HepG2 (cell line): ENCODE results near the gene LDLRAD4. TPM values are rescaled to one million over a fixed set of nuclear protein-coding genes. Genes with fewer than 3 reads are reported as not detected.

Experiments used
- ATAC-seq: fragments of 200-7000 bp; cut with Tn5 transposase; 3 replicates; pipeline ENCODE4 v1.9.1; 2020; ENCODE audit warnings: mild to moderate bottlenecking, moderate library complexity
- BruUV-seq: library from RNA; stranded (reverse); fragments of 400-500 nt; replicated peaks from 2 replicates; lab custom pipeline; 2021; lab: Mats Ljungman, UMichigan
- CTCF ChIA-PET: fragments of 300-600 bp; formaldehyde crosslinking; extraction: SDS; loops from one replicate; lab custom pipeline; 2021; ENCODE audit warnings: low total read pairs, inconsistent platforms, low intra/inter-chr PET ratio; lab: Yijun Ruan, JAX
- POLR2A ChIA-PET: fragments of 350-600 bp; sonication (Branson Sonifier 250); formaldehyde crosslinking; loops from one replicate; lab custom pipeline; 2020; ENCODE audit warnings: antibody characterized with exemption, inconsistent platforms; lab: Yijun Ruan, JAX
- DNase-seq: peaks from one replicate; pipeline ENCODE4 v3.0.0-alpha.2; 2015; ENCODE audit warnings: low spot score
- FAIRE-seq: peaks from 3 replicates; lab custom pipeline; 2011; peaks lifted over from hg19 to GRCh38; lab: Jason Lieb, UNC
- H2AFZ ChIP-seq: one replicate; pipeline ENCODE4 v1.6.1; 2011; ENCODE audit warnings: low read length, inconsistent platforms
- H3K27ac ChIP-seq: fragments of 300-600 bp; 3 replicates; pipeline ENCODE4 v1.8.0; 2011; ENCODE audit warnings: mixed run types, mild to moderate bottlenecking, mixed read lengths, low read length, inconsistent platforms; ENCODE audit not compliant: insufficient read depth; ENCODE audit errors: extremely low read length
- H3K27me3 ChIP-seq, 2 experiments: fragments of 200-600 bp in 1 of 2; 2 replicates in 1 of 2; 3 replicates in 1 of 2; pipeline versions ENCODE4 v1.6.0 to v1.8.0; 2011; ENCODE audit warnings: low read length in 2 of 2, mild to moderate bottlenecking in 2 of 2, moderate library complexity in 2 of 2, inconsistent platforms in 1 of 2; ENCODE audit not compliant: insufficient read depth in 2 of 2, control insufficient read depth in 1 of 2
- H3K36me3 ChIP-seq, 2 experiments: fragments of 200-600 bp in 1 of 2; replicated peaks in 1 of 2; 2 replicates in 1 of 2; 3 replicates in 1 of 2; pipeline versions ENCODE4 v1.5.1 to v1.8.0; 2011; ENCODE audit warnings: low read length in 2 of 2, inconsistent platforms in 1 of 2; ENCODE audit not compliant: insufficient read depth in 2 of 2, control insufficient read depth in 1 of 2
- H3K4me1 ChIP-seq: 2 replicates; pipeline ENCODE4 v1.5.1; 2012; ENCODE audit warnings: low read length, inconsistent platforms; ENCODE audit not compliant: insufficient read depth
- H3K4me2 ChIP-seq: 2 replicates; pipeline ENCODE4 v1.6.0; 2011; ENCODE audit warnings: low read depth, low read length, inconsistent platforms
- H3K4me3 ChIP-seq, 3 experiments: fragments of 200-600 bp in 1 of 3; sonication (generic), shearing (Covaris generic) in 1 of 3; replicated peaks in 1 of 3; 2 replicates each; pipeline ENCODE4 v1.5.1; 2011 to 2016; ENCODE audit warnings: low read length in 3 of 3, inconsistent platforms in 2 of 3, low read depth in 2 of 3, mild to moderate bottlenecking in 2 of 3, control low read depth in 1 of 3, mixed read lengths in 1 of 3; ENCODE audit not compliant: insufficient read depth in 1 of 3
- H3K79me2 ChIP-seq: one replicate; pipeline ENCODE4 v1.6.1; 2011; ENCODE audit warnings: low read length, inconsistent platforms; ENCODE audit not compliant: insufficient read depth
- H3K9ac ChIP-seq: 2 replicates; pipeline ENCODE4 v1.6.0; 2011; ENCODE audit warnings: mild to moderate bottlenecking, low read depth, low read length, inconsistent platforms; ENCODE audit not compliant: insufficient read depth
- H3K9me3 ChIP-seq: 2 replicates; pipeline ENCODE4 v1.5.1; 2012; ENCODE audit warnings: mild to moderate bottlenecking, low read length
- H4K20me1 ChIP-seq: 2 replicates; pipeline ENCODE4 v1.6.0; 2011; ENCODE audit warnings: inconsistent platforms, mild to moderate bottlenecking, low read length, moderate library complexity; ENCODE audit not compliant: insufficient read depth
- CBX5 ChIP-seq: sonication (generic); formaldehyde crosslinking; IDR thresholded peaks from 2 replicates; pipeline ENCODE4 v1.4.0; 2020; ENCODE audit warnings: missing genetic modification reagents, borderline replicate concordance
- HNF1A ChIP-seq, 2 experiments: sonication (generic) in 1 of 2; formaldehyde crosslinking in 1 of 2; IDR thresholded peaks; 2 replicates each; pipeline versions ENCODE4 v1.4.0 to v1.6.1; 2016 to 2020; ENCODE audit warnings: borderline replicate concordance in 1 of 2, low read depth in 1 of 2, mild to moderate bottlenecking in 1 of 2, missing genetic modification reagents in 1 of 2
- MAFF ChIP-seq: IDR thresholded peaks from 2 replicates; pipeline ENCODE4 v1.6.1; 2011; ENCODE audit warnings: low read depth, low read length, improper control_type of control experiment
- MAFK ChIP-seq, 2 experiments: IDR thresholded peaks in 1 of 2; conservative IDR thresholded peaks in 1 of 2; 2 replicates each; pipeline ENCODE4 v1.6.1; 2011; ENCODE audit warnings: improper control_type of control experiment in 2 of 2, low read length in 2 of 2
- ZNF232 ChIP-seq: sonication (generic); formaldehyde crosslinking; IDR thresholded peaks from 2 replicates; pipeline ENCODE4 v1.4.0; 2020; ENCODE audit warnings: missing genetic modification reagents, borderline replicate concordance
- WGBS: methylation state at CpG from one replicate; pipeline ENCODE4 v1.1.6; 2017; ENCODE audit warnings: low lambda C conversion rate; 5-methylcytosine and 5-hydroxymethylcytosine counted together
- in situ Hi-C: cut with HindIII; loops from 2 replicates; pipeline ENCODE4 v1.10.0; 2017; ENCODE audit warnings: low pct_unique_long_range_greater_than_20kb; ENCODE audit not compliant: extremely low pct_ligation_motif_present
- intact Hi-C: fragments of 100-400 bp; cut with micrococcal nuclease; formaldehyde crosslinking; loops from one replicate; pipeline ENCODE4 v1.10.0; 2022; ENCODE audit not compliant: unreplicated experiment
- polyA plus RNA-seq, 8 experiments: library from polyadenylated mRNA; depleted of rRNA in 3 of 8; stranded (reverse) in 7 of 8; unstranded in 1 of 8; fragments of >200 nt; fragmentation: Illumina TruSeq in 4 of 8; extraction: Trizol in 4 of 8; gene quantifications; 2 replicates each; pipeline versions ENCODE4 v1.2.1 to v1.2.3, GENCODE V29; 2011 to 2016; ENCODE audit warnings: low read depth in 4 of 8, missing spikeins in 1 of 8, mixed read lengths in 1 of 8; ENCODE audit not compliant: insufficient read depth in 1 of 8
- total RNA-seq, 5 experiments: library from RNA; depleted of rRNA; stranded (reverse); fragments of >200 nt; fragmentation: Illumina TruSeq; extraction: Trizol; gene quantifications; 2 replicates each; pipeline ENCODE4 v1.2.3, GENCODE V29; 2016; ENCODE audit warnings: low read depth in 1 of 5

The LDLRAD4 gene
- total and polyA plus RNA-seq, 2 of the 13 experiments (the other 11 are each of a cell fraction or from before 2014, with no cell fraction given): 13.6 to 20.9 TPM

DNA sequence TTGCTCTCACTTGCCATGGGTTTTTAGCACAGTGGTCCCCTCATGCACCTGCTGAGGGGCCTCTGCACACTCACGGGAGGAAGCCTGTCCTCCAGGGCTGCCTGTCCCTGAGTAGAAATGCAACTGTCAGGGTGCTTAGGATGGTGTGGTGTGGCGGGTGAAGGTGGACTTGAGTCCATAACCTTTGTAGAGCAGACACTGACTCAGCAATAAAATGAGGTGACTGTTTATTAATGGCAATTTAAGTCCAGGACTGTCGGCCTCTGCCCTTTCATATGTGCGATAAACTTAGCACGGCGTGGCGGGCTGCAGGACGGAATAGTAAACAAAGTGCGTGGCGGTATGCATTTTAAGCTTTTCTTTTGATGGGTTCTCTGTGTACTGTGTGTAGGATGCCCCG lies 188.2 kb downstream of the LDLRAD4 start:
- no peak overlapping the region for H3K4me3 ChIP-seq
- no peaks in the 10 kb centered on the region for H4K20me1 ChIP-seq
- no peak overlapping the region for H3K9ac ChIP-seq
- no peaks in the 10 kb centered on the region for H3K36me3 ChIP-seq
- CTCF ChIA-PET: no interaction called here
- no peaks in the 10 kb centered on the region for H3K27me3 ChIP-seq
- POLR2A ChIA-PET: interaction anchor here (1.0 kb wide), 1 partner anchor 9 kb away, joined by 3 read pairs; no protein-coding TSS in a partner anchor
- peak; percentile 53 for ATAC-seq
- no peak overlapping the region for H3K4me2 ChIP-seq
- WGBS: 90% methylated on average over 11 of the region's 11 CpGs
- H3K9me3 ChIP-seq: no peaks in the 10 kb centered on the region
- intact Hi-C loops (loop anchor here (10.0 kb wide), 1 partner anchor 478 kb away; no protein-coding TSS in a partner anchor), in situ Hi-C loops (no loop called here)
- H2AFZ ChIP-seq: no peak overlapping the region
- H3K27ac ChIP-seq: peak overlapping the region; percentile 33
- no peak for FAIRE-seq
- DNase-seq: no peak
- no TSS peak for BruUV-seq
- peaks cover 42% of the 10 kb centered on the region for H3K4me1 ChIP-seq
- no peaks in the 10 kb centered on the region for H3K79me2 ChIP-seq
- TF ChIP-seq MAFF (peak; percentile 89), MAFK (conservative IDR thresholded peaks at IDR 0.05 in 1 of 2, IDR thresholded peaks at IDR 0.05 in 1 of 2; ENCODE audit: low read length in 2 of 2) (peak; percentile 86 to 92), CBX5 (CRISPR knock-in tag) (no peak)

DNA sequence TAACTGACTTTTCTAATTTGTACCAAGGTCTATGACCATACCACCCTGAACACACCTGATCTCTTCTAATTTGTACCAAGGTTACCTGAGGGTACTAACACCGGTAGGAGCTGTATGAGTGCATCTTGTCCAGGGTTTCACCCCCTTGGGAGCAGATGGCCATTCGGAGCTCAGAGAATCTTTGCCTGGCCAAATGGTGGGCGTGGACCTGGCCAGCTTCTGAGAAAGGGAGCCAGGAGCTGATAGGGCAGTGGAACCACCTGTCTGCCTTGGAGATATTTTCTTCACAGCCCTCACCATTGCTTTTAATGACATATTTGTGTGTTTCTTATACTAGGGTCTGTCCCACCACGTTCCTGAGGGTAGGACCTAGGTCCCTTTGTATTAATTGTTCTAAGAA lies 188.9 kb downstream of the LDLRAD4 start:
- 100% methylated on average over 4 of the region's 4 CpGs for WGBS
- no peak overlapping the region for H3K27ac ChIP-seq
- CTCF ChIA-PET: no interaction called here
- no peak overlapping the region for H3K9ac ChIP-seq
- POLR2A ChIA-PET: interaction anchor here (0.8 kb wide), 1 partner anchor 11 kb away, joined by 3 read pairs; no protein-coding TSS in a partner anchor
- H3K36me3 ChIP-seq: no peaks in the 10 kb centered on the region
- H3K27me3 ChIP-seq: no peaks in the 10 kb centered on the region
- no peak overlapping the region for H3K4me2 ChIP-seq
- H4K20me1 ChIP-seq: no peaks in the 10 kb centered on the region
- no peaks in the 10 kb centered on the region for H3K9me3 ChIP-seq
- FAIRE-seq (no peak), ATAC-seq (no peak), DNase-seq (no peak)
- peaks cover 42% of the 10 kb centered on the region for H3K4me1 ChIP-seq
- no TSS peak for BruUV-seq
- intact Hi-C loops (loop anchor here (10.0 kb wide), 1 partner anchor 477 kb away; no protein-coding TSS in a partner anchor), in situ Hi-C loops (no loop called here)
- H3K4me3 ChIP-seq: no peak overlapping the region
- no peak overlapping the region for H2AFZ ChIP-seq
- no peaks in the 10 kb centered on the region for H3K79me2 ChIP-seq
- no peak for TF ChIP-seq HNF1A (IDR thresholded peaks at IDR 0.05; ENCODE audit: low read depth)
- no peak for TF ChIP-seq HNF1A (CRISPR knock-in tag; IDR thresholded peaks at IDR 0.05; ENCODE audit: borderline replicate concordance)
- TF ChIP-seq ZNF232: no peak
